NCI-H345 treated with DMSO at 0.1 percent for 48 hours (cell line): Measurements from ENCODE around the gene CCND1.

Source experiments
- DNase-seq: peaks from one replicate; lab custom pipeline; 2025; ENCODE audit not compliant: unreplicated experiment; lab: John Stamatoyannopoulos, UW

CCND1 gene

DNA sequence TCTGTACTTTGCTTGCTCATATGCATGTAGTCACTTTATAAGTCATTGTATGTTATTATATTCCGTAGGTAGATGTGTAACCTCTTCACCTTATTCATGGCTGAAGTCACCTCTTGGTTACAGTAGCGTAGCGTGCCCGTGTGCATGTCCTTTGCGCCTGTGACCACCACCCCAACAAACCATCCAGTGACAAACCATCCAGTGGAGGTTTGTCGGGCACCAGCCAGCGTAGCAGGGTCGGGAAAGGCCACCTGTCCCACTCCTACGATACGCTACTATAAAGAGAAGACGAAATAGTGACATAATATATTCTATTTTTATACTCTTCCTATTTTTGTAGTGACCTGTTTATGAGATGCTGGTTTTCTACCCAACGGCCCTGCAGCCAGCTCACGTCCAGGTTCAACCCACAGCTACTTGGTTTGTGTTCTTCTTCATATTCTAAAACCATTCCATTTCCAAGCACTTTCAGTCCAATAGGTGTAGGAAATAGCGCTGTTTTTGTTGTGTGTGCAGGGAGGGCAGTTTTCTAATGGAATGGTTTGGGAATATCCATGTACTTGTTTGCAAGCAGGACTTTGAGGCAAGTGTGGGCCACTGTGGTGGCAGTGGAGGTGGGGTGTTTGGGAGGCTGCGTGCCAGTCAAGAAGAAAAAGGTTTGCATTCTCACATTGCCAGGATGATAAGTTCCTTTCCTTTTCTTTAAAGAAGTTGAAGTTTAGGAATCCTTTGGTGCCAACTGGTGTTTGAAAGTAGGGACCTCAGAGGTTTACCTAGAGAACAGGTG is 11.1 kb downstream of the CCND1 start:
- DNase-seq = no peak

- no peak for DNase-seq
These were observed 12.0 kb downstream of the CCND1 start for GRCh38 chr11:69652999-69653398.

GRCh38 chr11:69653406-69653960 is 12.5 kb downstream of the CCND1 start:
- DNase-seq = no peak

DNA sequence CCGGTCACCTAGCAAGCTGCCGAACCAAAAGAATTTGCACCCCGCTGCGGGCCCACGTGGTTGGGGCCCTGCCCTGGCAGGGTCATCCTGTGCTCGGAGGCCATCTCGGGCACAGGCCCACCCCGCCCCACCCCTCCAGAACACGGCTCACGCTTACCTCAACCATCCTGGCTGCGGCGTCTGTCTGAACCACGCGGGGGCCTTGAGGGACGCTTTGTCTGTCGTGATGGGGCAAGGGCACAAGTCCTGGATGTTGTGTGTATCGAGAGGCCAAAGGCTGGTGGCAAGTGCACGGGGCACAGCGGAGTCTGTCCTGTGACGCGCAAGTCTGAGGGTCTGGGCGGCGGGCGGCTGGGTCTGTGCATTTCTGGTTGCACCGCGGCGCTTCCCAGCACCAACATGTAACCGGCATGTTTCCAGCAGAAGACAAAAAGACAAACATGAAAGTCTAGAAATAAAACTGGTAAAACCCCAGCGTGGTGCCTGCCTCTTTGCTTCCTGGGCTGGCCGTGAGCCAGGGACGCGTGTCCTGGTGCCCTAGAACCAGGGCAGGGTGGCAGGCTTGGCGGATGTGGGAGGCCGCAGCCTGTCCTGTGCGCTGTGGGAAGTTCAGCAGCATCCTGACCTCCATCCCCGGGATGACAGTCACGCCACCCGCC is 13.2 kb downstream of the CCND1 start:
- peak; percentile 18 for DNase-seq

- DNase-seq = peak; percentile 29
These were observed 13.9 kb downstream of the CCND1 start for GRCh38 chr11:69654660-69655478.

DNA sequence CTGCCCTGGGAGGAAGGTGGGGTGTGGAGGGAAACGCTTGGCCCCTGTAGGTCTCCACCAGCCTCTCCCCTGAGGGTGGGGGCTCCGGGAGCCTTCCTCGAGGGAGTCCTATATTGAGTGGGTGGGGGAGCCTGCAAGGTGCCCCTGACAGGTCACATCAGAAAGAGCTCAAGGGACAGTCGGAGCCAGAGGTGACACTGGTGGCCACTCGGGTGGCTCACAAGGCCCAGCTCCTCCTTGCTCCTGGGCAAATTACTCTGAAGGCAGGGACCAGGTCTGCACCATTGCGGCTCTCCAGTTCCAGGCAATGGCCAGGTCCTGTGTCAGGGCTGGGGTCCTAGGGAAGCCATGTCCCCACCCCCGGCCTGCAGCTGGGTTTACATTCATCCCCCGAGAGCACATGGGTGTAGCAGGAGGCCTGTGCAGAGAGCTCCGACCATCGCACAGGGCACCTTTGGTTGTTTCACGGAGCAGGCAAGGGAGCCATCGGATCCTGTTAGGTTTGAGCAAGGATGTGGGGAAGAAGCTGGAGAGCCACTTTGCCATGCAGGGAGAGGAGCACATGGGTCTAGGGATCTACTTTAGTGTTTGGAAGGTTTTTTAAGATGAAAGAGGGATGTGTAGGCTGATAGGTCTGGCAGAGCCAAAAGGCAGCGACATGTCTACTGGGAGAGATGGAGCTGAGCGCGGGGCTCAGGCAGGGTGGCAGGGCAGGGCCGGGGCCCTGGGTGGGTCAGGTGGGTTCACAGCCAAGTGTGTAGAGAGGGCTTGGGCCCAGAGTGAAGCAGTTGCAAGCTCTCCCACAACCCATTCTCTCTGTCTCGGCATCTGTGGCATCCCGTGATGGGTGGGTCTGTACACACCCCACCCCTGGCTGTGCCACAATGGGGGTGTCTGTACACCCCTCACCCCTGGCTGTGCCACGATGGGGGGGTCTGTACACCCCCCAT is 14.8 kb downstream of the CCND1 start:
- no peak for DNase-seq

DNA sequence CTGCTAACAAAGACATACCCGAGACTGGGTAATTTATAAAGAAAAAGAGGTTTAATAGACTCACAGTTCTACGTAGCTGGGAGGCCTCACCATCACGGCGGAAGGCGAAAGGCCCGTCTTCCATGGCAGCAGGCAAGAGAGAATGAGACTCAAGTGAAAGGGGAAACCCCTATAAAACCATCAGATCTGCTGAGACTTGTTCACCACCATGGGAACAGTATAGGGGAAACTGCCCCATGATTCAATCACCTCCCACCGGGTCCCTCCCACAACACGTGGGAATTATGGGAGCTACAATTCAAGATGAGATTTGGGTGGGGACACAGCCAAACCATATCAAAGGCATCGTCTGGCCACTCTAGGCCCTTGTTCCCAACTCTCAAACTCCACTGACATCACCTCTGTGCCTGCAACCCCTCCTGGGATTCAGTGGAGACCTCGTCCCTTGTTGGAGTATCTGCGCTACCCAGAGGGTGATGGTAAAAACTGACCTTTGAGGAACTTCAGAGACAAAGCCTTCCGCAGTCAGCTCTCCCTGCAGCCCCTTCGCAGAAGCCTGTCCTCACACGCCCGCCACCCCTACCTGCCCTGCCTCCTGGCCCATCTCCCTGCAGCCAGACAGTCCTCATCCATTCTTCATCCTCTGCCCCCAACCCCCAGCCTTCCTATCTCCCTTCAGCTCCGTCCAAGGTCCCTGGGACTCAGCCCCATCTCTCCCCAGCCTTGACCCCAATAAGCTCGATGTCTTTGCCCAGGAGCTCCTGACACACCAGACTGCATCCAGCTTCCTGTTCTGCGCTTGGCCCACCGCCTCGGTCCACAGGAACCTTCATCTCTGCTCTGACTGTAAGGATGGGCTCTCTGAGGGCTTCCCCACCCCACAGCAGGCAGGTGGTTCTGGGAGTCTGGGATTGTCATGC is 15.8 kb downstream of the CCND1 start:
- DNase-seq = no peak

- no peak for DNase-seq
These were observed 16.5 kb downstream of the CCND1 start for GRCh38 chr11:69657456-69657910.

- DNase-seq = no peak
These were observed 17.1 kb downstream of the CCND1 start for GRCh38 chr11:69657911-69658625.

DNA sequence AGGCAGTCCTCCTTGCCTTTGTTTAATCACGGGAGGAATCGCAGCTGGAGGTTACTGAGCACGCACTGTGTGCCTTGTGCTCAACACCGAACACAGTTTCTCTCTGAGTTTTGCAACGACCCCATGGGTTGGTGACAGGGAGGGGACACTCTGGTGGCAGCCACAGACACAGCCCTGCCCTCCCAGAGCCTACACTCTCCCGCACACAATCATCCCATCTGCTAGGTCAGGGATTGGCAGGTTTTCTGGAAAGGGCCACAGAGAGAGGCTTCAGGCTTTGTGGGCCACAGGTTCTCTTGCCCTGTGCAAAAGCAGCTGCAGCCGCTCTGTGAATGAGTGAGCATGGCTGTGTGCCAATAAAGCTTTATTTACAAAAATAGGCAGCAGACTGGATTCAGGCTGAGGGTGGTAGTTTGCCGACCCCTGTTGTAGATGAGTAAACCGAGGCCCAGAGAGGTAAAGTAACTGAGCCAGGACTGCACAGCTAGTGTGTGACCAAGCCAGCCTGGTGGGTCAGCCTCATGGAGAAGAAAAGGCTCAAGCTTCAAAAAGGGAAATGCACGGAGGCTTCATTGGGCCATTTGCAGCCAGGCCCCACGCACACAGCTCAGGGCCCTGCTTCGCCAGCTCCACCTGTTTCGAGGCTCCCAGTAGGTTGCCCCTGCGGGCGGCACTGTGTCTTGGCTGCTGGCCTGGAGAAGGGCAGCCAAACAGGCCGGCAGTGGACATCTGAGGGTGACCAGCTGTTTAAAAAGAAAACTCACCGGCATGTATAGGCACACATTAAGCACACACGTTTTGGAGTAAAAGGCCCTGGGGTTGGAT is 17.9 kb downstream of the CCND1 start:
- DNase-seq = no peak

DNA sequence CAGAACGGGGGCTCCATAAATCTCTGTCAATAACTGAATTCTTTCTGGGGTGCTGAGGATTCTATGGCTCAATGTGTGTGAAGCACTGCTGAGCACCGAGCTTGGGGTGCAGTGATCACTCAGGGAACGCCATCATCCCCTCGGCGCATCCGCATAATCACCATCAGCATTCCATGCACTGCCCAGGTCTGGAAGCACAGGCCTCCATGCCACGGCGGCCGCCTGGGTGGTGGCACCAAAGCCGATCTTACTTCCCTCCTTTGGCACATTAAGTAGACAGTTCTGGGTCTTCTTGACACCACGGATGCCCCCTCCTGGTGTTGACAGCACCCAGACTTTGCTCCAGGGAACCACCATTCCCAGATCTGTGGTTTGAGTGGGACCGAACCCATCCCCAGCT is 18.6 kb downstream of the CCND1 start:
- no peak for DNase-seq

DNA sequence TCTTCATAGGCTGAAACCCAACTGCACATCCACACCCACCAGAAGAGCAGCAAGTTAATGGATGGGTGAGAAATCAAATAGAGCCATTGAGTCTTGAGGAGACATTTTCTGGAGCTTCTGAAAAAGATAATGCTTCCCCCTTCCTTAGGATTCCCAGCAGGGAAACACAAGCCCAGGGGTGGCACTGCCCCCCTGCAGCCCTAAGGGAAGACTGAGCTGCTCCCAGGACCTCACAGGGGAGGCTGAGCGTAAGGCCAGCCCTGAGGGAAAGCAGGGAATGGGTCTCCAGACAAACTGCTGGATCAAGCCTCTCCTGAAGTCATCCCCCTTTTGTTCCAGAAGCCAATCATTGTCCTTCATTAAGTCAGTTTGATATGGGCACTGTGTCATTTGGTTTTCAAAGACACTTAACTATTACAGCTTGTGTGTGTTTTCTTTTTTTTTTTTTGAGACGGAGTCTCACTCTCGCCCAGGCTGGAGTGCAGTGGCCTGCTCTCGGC is 19.1 kb downstream of the CCND1 start:
- no peak for DNase-seq

- no peak for DNase-seq
These were observed 20.4 kb downstream of the CCND1 start for GRCh38 chr11:69661413-69661715.

GRCh38 chr11:69662021-69662698 is 21.2 kb downstream of the CCND1 start:
- DNase-seq = no peak

GRCh38 chr11:69662806-69663205 is 21.9 kb downstream of the CCND1 start:
- no peak for DNase-seq

DNA sequence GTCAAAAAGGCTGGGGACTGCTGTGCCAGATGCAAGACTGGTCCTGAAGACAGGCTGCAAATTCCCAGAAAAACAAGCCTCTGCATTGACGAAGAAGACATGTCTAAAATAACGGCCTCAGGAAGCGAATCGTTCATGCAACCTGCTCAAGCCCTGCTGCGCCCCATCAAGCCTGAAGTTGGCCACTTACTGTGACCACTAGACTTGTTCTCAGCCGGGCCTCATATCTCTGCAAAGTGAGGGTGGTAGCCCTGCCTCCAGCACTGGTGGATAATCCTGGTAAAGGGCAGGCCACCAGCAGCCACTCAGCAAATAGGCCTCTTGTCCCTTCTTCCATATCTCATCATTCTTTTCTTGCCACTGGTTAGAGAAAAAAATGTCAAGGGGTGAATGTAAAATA is 22.4 kb downstream of the CCND1 start:
- no peak for DNase-seq

DNA sequence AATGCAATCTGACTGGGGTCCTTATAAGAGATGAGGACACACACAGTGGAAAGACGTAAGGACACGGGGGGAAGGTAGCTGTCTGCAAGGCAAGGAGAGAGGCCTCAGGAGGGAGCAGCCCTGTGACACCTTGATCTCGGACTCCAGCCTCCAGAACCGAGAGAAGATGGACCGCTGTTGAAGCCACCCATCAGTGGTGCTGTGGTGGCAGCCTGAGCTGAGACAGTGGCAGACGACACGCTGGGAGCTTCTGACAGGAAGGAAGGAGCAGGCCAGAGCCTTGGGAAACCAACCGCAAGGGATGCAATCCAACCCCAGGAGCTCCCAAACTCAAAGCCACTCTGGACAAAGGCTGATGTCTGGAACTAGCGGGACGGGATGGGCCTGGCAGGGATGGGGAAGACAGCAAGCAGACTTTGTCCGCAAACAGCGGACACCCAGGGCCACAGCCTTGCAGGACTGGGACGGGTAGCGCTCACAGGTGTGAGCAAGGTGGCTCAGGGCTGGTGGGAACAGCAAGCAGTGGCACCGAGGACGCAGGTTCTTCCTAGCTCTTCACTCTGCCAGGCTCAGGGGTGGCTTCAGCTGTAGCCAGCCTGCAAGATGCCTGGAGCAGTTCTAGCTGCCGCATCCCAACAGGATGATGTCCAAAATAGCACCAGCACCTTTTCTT is 23.3 kb downstream of the CCND1 start:
- no peak for DNase-seq
